ENCODE results near the gene PHB1. TPM values are rescaled to one million over a fixed set of nuclear protein-coding genes. Genes with fewer than 3 reads are reported as not detected.
A peak's percentile ranks its signal among the peaks of the same experiment; 100 is the strongest.

PHB1 gene
- total RNA-seq, 4 donors from 2014 or later: 98.7 to 108 (median 102) TPM

DNA sequence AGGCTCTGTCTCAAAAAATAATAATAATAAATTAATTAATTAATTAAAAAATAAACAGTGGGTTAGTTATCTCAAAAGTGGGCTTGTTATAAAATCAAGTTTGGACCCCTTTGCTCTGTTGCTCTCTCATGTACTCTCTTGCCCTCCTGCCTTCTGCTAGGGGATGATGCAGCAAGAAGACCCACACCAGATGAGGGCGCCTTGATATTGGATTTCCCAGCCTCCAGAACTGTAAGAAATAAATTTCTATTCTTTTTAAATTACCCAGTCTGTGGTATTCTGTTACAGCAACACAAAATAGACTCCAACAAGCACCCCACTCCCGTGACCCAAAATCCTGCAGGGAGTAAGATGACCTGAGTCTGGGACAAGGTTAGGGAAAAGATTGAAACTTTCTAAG lies 50.6 kb downstream of the PHB1 start:
- 69 to 93% methylated on average over 2 of the region's 2 CpGs for WGBS, 2 donors (ENCODE audit: low coverage in 1 of 2)

DNA sequence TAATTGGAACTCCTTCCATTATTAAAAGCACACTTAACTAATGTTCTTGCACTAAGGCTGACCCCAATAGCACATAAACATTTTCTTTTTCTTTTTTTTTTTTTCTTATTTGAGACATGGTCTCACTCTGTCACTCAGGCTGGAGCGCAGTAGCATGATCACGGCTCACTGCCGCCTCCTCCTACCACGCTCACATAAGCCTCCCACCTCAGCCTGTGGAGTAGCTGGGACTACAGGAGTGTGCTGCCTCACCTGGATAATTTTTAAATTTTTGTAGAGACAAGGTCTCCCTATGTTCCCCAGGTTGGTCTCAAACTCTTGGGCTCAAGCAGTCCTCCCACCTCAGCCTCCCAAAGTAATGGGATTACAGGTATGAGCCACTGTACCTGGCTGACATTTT lies 51.4 kb downstream of the PHB1 start:
- TF ChIP-seq POLR2AphosphoS5 (IDR thresholded peaks at IDR 0.05) (no peak), EP300 (IDR thresholded peaks at IDR 0.05) (no peak), POLR2A (IDR thresholded peaks at IDR 0.05) (no peak)
- TF ChIP-seq, protein P1, sequence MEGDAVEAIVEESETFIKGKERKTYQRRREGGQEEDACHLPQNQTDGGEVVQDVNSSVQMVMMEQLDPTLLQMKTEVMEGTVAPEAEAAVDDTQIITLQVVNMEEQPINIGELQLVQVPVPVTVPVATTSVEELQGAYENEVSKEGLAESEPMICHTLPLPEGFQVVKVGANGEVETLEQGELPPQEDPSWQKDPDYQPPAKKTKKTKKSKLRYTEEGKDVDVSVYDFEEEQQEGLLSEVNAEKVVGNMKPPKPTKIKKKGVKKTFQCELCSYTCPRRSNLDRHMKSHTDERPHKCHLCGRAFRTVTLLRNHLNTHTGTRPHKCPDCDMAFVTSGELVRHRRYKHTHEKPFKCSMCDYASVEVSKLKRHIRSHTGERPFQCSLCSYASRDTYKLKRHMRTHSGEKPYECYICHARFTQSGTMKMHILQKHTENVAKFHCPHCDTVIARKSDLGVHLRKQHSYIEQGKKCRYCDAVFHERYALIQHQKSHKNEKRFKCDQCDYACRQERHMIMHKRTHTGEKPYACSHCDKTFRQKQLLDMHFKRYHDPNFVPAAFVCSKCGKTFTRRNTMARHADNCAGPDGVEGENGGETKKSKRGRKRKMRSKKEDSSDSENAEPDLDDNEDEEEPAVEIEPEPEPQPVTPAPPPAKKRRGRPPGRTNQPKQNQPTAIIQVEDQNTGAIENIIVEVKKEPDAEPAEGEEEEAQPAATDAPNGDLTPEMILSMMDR (IDR thresholded peaks at IDR 0.05): no peak
- no peak for ATAC-seq
- Histone ChIP-seq H3K36me3 (no peaks in the 10 kb centered on the region), H3K9me3 (no peaks in the 10 kb centered on the region), H3K4me3 (no peak overlapping the region), H3K27ac (peak overlapping the region in 3 of 4 donors; percentile 95 to 96 (median 95)), H3K27me3 (no peaks in the 10 kb centered on the region), H3K4me1 (peaks cover 0 to 40% (median 9%) of the 10 kb centered on the region in 3 donors)
- WGBS, 2 donors (ENCODE audit: low coverage in 1 of 2): 76 to 85% methylated on average over 4 of the region's 4 CpGs

More for the DNA sequence above, 50.6 kb downstream of the PHB1 start:
- no peaks in the 10 kb centered on the region for H3K9me3 ChIP-seq
- H3K4me3 ChIP-seq: no peak overlapping the region
- no peak for ATAC-seq
- no peaks in the 10 kb centered on the region for H3K36me3 ChIP-seq
- H3K27me3 ChIP-seq: no peaks in the 10 kb centered on the region
- no peak overlapping the region for H3K27ac ChIP-seq
- TF ChIP-seq POLR2A (IDR thresholded peaks at IDR 0.05) (no peak), POLR2AphosphoS5 (IDR thresholded peaks at IDR 0.05) (no peak), EP300 (IDR thresholded peaks at IDR 0.05) (no peak)
- TF ChIP-seq, protein P1 (IDR thresholded peaks at IDR 0.05): no peak
- peaks cover 0 to 31% (median 7%) of the 10 kb centered on the region in 3 donors for H3K4me1 ChIP-seq

DNA sequence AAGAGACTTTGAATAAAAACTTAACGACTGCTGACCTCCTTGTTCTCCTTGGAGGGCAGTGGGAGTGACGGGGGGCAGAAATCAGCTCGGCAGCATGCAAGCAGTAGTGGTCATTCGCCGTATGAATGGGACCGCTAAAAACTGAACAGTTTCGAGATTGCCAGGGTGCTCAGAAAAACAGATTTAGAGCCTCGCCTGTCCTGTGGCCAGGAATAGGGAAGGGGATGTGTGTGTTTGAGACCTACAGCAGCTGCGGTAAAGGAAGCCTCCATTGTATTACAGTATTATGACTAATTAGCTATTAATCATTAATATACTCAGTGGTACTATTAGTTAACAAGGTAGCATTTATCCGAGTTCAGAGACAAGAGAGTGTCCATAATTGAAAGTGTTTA lies 52.0 kb downstream of the PHB1 start:
- WGBS, 2 donors (ENCODE audit: low coverage in 1 of 2): 8 to 16% methylated on average over 9 to 10 of the region's 10 CpGs
- Histone ChIP-seq H3K4me1 (peaks cover 0 to 45% (median 13%) of the 10 kb centered on the region in 3 donors), H3K36me3 (no peaks in the 10 kb centered on the region), H3K9me3 (no peaks in the 10 kb centered on the region), H3K27ac (peak overlapping the region; percentile 58 to 96 (median 95)), H3K4me3 (peak overlapping the region; percentile 84 to 93), H3K27me3 (no peaks in the 10 kb centered on the region)
- ATAC-seq: no peak
- TF ChIP-seq POLR2AphosphoS5 (IDR thresholded peaks at IDR 0.05) (no peak), POLR2A (IDR thresholded peaks at IDR 0.05) (no peak), EP300 (IDR thresholded peaks at IDR 0.05) (no peak)
- TF ChIP-seq, protein P1 (IDR thresholded peaks at IDR 0.05): no peak

DNA sequence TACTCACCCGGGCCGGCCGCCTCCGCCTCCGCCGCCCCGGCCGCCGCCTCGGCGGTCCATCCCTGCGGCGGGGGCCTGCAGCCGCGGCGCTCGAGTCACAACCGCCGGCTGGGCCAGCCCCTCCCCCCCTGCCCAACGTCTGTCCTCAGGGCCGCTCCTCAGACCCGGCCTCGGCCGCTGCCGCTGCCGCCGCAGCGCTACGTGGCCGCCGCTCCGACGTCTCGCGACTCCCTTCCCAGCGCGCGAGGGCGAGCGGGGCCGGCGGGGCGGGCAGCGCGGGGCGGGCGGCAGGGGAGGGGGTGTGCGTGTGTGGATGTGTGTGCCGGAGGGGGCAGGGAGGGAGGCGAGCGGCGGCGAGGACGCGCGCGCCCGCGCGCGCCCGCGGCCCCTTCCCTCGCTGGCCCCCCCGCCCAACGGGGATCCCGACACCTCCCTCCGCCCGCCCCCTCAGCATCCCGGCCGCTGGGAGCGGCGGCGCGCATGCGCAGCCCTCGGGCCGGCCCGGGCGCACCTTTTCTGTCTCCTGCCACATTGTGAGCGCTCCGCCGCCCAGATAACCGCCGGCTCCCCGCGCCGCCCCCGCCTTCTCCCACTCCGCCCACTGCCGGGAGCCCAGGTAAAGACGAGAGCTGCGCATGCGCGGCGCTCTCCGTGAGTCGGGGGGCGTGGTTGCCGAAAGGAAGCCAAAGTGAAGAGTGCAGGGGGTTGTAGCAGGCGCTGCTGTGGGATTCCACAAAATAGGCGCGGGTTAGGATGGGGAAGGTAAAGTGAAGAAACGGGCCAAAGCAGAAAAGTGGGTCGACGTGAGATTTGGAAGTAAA lies 52.6 kb downstream of the PHB1 start, which contains the start of gene ZNF652:
Gene ZNF652, minus strand, starts transcription at position 349 of the 821 bp plus-strand sequence. CDS start 44,525 bp downstream, outside the sequence.
- H3K27ac ChIP-seq: peak within 1 kb of the TSS; percentile 75 to 96 (median 95)
- peak within 1 kb of the TSS; percentile 84 to 93 for H3K4me3 ChIP-seq
- no peaks in the 10 kb centered on the region for H3K9me3 ChIP-seq
- TF ChIP-seq POLR2AphosphoS5 (IDR thresholded peaks at IDR 0.05): no peak
- TF ChIP-seq, protein P1 (IDR thresholded peaks at IDR 0.05): peak in 1 of 4 experiments; percentile 26
- peak; percentile 40 to 50 for TF ChIP-seq POLR2A (IDR thresholded peaks at IDR 0.05)
- TF ChIP-seq EP300 (IDR thresholded peaks at IDR 0.05): no peak
- no peaks in the 10 kb centered on the region for H3K36me3 ChIP-seq
- H3K4me1 ChIP-seq: peaks cover 0 to 51% (median 13%) of the 10 kb centered on the region in 3 donors
- peak; percentile 91 for ATAC-seq
- no peaks in the 10 kb centered on the region for H3K27me3 ChIP-seq
- 0 to 1% methylated on average over 6 to 8 of the region's 106 CpGs for WGBS, 2 donors (ENCODE audit: low coverage in 1 of 2)

Data from gastroesophageal sphincter (tissue), 4 donors.